ENCODE measurements around the gene EPS15. TPM values are rescaled to one million over a fixed set of nuclear protein-coding genes. Genes with fewer than 3 reads are reported as not detected.

Gene EPS15
- polyA plus RNA-seq, 1 of the 3 experiments (the other 2 are of a cell fraction) = 17.0 TPM

DNA sequence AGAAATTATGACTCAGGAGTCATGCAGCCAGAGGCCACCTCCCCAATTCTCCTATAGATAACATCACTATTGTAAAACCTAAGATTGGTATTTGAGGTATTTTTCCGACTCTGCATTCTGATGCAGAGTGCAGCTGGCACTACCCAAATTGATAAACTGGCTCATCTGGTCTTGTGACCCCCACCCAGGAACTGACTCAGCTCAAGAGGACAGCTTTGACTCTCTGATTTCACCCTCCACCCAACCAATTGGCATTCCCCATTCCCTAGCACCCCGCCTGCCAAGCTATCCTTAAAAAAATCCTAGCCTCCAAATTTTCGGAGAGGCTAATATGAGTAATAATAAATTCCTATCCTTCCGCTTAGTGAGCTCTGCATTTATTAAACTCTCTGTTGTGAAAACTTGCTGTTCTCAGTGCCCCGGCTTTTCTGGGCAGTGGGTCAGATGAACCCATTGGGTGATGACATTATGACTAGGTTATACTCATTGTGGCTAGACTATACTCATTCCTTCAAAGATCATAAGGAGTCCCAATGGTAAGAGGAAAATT lies 39.4 kb upstream of the EPS15 start:
- Histone ChIP-seq H3F3A (replicated peaks; ENCODE audit: insufficient read depth) (peaks cover 30% of the 10 kb centered on the region), H3K79me2 (ENCODE audit: insufficient read depth) (no peaks in the 10 kb centered on the region), H3K4me2 (peak overlapping the region; percentile 62), H2AFZ (ENCODE audit: low read depth) (no peak overlapping the region; the same call in 1 of the 2 replicates), H4K20me1 (ENCODE audit: insufficient read depth) (no peaks in the 10 kb centered on the region), H3K9me2 (no peaks in the 10 kb centered on the region), H3K36me3 (replicated peaks in 1 of 2; ENCODE audit: control insufficient read depth in 1 of 2, insufficient read depth in 2 of 2, low read length in 1 of 2) (no peaks in the 10 kb centered on the region), H3K9me3 (no peaks in the 10 kb centered on the region), H3K27ac (ENCODE audit: low read depth in 2 of 2, low read length in 1 of 2) (peak overlapping the region; percentile 44 to 83; a peak in 3 of 4 replicates), H3K27me3 (ENCODE audit: insufficient read depth) (no peaks in the 10 kb centered on the region), H3K4me1 (ENCODE audit: control insufficient read depth in 1 of 2, insufficient read depth in 2 of 2, low read depth in 1 of 2, low read length in 1 of 2) (peaks cover 3 to 15% of the 10 kb centered on the region in 2 experiments; a peak in 3 of 4 replicates), H3K4me3 (ENCODE audit: low read depth in 2 of 2, low read length in 1 of 2) (peak overlapping the region in 1 of 2 experiments; percentile 27; a peak in 1 of 4 replicates), H3K9ac (peak overlapping the region; percentile 56; the same call in 1 of the 2 replicates)
- ChIA-PET POLR2A (no interaction called here), CTCF (no interaction called here)
- 11% methylated on average over 5 of the region's 5 CpGs for WGBS (ENCODE audit: low lambda C conversion rate)
- no peak for DNase-seq
- no peak for TF ChIP-seq EZH2phosphoT487 (IDR thresholded peaks at IDR 0.05; ENCODE audit: borderline replicate concordance, low read depth)
- TF ChIP-seq, protein P1, sequence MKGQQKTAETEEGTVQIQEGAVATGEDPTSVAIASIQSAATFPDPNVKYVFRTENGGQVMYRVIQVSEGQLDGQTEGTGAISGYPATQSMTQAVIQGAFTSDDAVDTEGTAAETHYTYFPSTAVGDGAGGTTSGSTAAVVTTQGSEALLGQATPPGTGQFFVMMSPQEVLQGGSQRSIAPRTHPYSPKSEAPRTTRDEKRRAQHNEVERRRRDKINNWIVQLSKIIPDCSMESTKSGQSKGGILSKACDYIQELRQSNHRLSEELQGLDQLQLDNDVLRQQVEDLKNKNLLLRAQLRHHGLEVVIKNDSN (IDR thresholded peaks at IDR 0.05; ENCODE audit: borderline replicate concordance, low read depth) = no peak
- TF ChIP-seq EP300 (IDR thresholded peaks at IDR 0.05; ENCODE audit: borderline replicate concordance in 1 of 2, low read depth in 1 of 2, low read length in 1 of 2) = peak in 1 of 2 experiments; percentile 79; a peak in 2 of 4 replicates
- 0 out of 2 replicates have a peak, but pooled peaks have one; percentile 12 for TF ChIP-seq FOXM1 (IDR thresholded peaks at IDR 0.05; ENCODE audit: low read depth)
- TF ChIP-seq, protein P2, sequence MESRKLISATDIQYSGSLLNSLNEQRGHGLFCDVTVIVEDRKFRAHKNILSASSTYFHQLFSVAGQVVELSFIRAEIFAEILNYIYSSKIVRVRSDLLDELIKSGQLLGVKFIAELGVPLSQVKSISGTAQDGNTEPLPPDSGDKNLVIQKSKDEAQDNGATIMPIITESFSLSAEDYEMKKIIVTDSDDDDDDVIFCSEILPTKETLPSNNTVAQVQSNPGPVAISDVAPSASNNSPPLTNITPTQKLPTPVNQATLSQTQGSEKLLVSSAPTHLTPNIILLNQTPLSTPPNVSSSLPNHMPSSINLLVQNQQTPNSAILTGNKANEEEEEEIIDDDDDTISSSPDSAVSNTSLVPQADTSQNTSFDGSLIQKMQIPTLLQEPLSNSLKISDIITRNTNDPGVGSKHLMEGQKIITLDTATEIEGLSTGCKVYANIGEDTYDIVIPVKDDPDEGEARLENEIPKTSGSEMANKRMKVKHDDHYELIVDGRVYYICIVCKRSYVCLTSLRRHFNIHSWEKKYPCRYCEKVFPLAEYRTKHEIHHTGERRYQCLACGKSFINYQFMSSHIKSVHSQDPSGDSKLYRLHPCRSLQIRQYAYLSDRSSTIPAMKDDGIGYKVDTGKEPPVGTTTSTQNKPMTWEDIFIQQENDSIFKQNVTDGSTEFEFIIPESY (IDR thresholded peaks at IDR 0.05; ENCODE audit: borderline replicate concordance, low read depth) = peak; percentile 43; the same call in 1 of the 2 replicates
- no peak for TF ChIP-seq ELF1 (IDR thresholded peaks at IDR 0.05)
- TF ChIP-seq, protein P3, sequence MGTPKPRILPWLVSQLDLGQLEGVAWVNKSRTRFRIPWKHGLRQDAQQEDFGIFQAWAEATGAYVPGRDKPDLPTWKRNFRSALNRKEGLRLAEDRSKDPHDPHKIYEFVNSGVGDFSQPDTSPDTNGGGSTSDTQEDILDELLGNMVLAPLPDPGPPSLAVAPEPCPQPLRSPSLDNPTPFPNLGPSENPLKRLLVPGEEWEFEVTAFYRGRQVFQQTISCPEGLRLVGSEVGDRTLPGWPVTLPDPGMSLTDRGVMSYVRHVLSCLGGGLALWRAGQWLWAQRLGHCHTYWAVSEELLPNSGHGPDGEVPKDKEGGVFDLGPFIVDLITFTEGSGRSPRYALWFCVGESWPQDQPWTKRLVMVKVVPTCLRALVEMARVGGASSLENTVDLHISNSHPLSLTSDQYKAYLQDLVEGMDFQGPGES (IDR thresholded peaks at IDR 0.05; ENCODE audit: low read depth, low read length) = no peak
- no peak for TF ChIP-seq NRF1 (IDR thresholded peaks at IDR 0.05; ENCODE audit: low read depth, low read length)
- TF ChIP-seq, protein P4, sequence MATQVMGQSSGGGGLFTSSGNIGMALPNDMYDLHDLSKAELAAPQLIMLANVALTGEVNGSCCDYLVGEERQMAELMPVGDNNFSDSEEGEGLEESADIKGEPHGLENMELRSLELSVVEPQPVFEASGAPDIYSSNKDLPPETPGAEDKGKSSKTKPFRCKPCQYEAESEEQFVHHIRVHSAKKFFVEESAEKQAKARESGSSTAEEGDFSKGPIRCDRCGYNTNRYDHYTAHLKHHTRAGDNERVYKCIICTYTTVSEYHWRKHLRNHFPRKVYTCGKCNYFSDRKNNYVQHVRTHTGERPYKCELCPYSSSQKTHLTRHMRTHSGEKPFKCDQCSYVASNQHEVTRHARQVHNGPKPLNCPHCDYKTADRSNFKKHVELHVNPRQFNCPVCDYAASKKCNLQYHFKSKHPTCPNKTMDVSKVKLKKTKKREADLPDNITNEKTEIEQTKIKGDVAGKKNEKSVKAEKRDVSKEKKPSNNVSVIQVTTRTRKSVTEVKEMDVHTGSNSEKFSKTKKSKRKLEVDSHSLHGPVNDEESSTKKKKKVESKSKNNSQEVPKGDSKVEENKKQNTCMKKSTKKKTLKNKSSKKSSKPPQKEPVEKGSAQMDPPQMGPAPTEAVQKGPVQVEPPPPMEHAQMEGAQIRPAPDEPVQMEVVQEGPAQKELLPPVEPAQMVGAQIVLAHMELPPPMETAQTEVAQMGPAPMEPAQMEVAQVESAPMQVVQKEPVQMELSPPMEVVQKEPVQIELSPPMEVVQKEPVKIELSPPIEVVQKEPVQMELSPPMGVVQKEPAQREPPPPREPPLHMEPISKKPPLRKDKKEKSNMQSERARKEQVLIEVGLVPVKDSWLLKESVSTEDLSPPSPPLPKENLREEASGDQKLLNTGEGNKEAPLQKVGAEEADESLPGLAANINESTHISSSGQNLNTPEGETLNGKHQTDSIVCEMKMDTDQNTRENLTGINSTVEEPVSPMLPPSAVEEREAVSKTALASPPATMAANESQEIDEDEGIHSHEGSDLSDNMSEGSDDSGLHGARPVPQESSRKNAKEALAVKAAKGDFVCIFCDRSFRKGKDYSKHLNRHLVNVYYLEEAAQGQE (IDR thresholded peaks at IDR 0.05; ENCODE audit: low read depth, low read length) = no peak
- no peak for TF ChIP-seq GABPA (IDR thresholded peaks at IDR 0.05; ENCODE audit: low read depth)
- TF ChIP-seq MEF2A (IDR thresholded peaks at IDR 0.05; ENCODE audit: borderline replicate concordance, low read depth) = 0 out of 2 replicates have a peak, but pooled peaks have one; percentile 19
- TF ChIP-seq CHD2 (IDR thresholded peaks at IDR 0.05; ENCODE audit: low read length, partially characterized antibody) = no peak
- no peak for TF ChIP-seq SMC3 (IDR thresholded peaks at IDR 0.05; ENCODE audit: low read depth, low read length)
- TF ChIP-seq TCF12 (IDR thresholded peaks at IDR 0.05) = peak; percentile 88
- no peak for TF ChIP-seq POLR2AphosphoS5 (IDR thresholded peaks at IDR 0.05; ENCODE audit: low read depth, low read length)
- TF ChIP-seq, protein P5, sequence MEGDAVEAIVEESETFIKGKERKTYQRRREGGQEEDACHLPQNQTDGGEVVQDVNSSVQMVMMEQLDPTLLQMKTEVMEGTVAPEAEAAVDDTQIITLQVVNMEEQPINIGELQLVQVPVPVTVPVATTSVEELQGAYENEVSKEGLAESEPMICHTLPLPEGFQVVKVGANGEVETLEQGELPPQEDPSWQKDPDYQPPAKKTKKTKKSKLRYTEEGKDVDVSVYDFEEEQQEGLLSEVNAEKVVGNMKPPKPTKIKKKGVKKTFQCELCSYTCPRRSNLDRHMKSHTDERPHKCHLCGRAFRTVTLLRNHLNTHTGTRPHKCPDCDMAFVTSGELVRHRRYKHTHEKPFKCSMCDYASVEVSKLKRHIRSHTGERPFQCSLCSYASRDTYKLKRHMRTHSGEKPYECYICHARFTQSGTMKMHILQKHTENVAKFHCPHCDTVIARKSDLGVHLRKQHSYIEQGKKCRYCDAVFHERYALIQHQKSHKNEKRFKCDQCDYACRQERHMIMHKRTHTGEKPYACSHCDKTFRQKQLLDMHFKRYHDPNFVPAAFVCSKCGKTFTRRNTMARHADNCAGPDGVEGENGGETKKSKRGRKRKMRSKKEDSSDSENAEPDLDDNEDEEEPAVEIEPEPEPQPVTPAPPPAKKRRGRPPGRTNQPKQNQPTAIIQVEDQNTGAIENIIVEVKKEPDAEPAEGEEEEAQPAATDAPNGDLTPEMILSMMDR (IDR thresholded peaks at IDR 0.05) = no peak
- TF ChIP-seq TEAD4 (IDR thresholded peaks at IDR 0.05; ENCODE audit: borderline replicate concordance, insufficient read depth) = peak; percentile 80
- TF ChIP-seq RCOR1 (IDR thresholded peaks at IDR 0.05; ENCODE audit: low read length) = no peak
- TF ChIP-seq, protein P6, sequence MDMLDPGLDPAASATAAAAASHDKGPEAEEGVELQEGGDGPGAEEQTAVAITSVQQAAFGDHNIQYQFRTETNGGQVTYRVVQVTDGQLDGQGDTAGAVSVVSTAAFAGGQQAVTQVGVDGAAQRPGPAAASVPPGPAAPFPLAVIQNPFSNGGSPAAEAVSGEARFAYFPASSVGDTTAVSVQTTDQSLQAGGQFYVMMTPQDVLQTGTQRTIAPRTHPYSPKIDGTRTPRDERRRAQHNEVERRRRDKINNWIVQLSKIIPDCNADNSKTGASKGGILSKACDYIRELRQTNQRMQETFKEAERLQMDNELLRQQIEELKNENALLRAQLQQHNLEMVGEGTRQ (IDR thresholded peaks at IDR 0.05; ENCODE audit: borderline replicate concordance, low read depth, low read length) = no peak
- TF ChIP-seq GATA2 (CRISPR knock-in tag; IDR thresholded peaks at IDR 0.05) = no peak
- no peak for TF ChIP-seq YY1 (IDR thresholded peaks at IDR 0.05; ENCODE audit: low read depth)

Measured in SK-N-SH (cell line).